ENCODE measurements around the gene TSHZ1.

The TSHZ1 gene

GRCh38 chr18:75201282-75202270, 9.0 kb upstream of the TSHZ1 start:
- no peak overlapping the region for H3K27ac ChIP-seq (ENCODE audit: low read length)
- H3K27me3 ChIP-seq (ENCODE audit: control insufficient read depth, insufficient read depth, low read length), result peaks cover 31% of the 10 kb centered on the region
- H3K4me3 ChIP-seq (ENCODE audit: low read length), result no peak overlapping the region
- WGBS (ENCODE audit: insufficient coverage, insufficient read length), result no CpG with 5 or more reads among the region's 18 CpGs
- H3K9me3 ChIP-seq (ENCODE audit: control insufficient read depth, insufficient read depth, low read length), result no peaks in the 10 kb centered on the region
- H3K36me3 ChIP-seq (ENCODE audit: control insufficient read depth, insufficient read depth, low read length), result no peaks in the 10 kb centered on the region
- H3K4me1 ChIP-seq (ENCODE audit: control insufficient read depth, insufficient read depth, low read length), result peaks cover 2% of the 10 kb centered on the region; the same call in 1 of the 2 replicates
- DNase-seq (ENCODE audit: low read depth, low spot score), result no peak

DNA sequence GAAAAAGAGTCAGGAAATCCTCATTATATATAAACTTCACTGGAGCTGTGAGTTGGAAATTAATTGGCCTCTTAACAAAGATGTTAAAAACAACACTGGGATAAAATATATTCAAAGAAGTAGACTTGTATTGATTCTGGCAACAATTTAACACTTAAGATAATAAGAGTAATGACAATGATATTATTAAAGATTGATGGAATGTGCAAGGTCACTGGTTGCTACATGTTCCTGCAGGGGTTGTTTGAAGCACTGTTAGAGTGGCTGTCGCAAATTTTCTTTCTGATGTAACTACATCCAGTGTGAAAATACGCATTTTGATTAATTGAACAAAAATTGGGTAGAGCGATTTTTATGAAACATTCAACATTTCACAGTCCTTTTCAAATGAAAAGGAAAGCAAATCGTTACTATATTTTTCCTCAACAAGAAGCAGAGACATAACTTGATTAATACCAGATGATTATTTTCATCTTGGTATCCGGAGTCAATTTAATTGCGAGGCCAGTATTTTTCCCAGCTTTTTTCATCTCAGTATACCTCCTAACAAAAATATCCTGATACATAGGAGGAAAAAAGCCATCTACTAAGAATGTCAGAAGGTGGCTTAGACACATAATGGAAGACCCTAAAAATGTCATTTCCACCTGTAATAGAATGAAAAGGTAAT, 7.8 kb upstream of the TSHZ1 start:
- no peak overlapping the region for H3K27ac ChIP-seq (ENCODE audit: low read length)
- whole genome bisulfite sequencing (ENCODE audit: insufficient coverage, insufficient read length), result no CpG with 5 or more reads among the region's 6 CpGs
- H3K4me3 ChIP-seq (ENCODE audit: low read length), result no peak overlapping the region
- no peaks in the 10 kb centered on the region for H3K36me3 ChIP-seq (ENCODE audit: control insufficient read depth, insufficient read depth, low read length)
- H3K4me1 ChIP-seq (ENCODE audit: control insufficient read depth, insufficient read depth, low read length), result peaks cover 8% of the 10 kb centered on the region
- H3K9me3 ChIP-seq (ENCODE audit: control insufficient read depth, insufficient read depth, low read length), result no peaks in the 10 kb centered on the region
- peaks cover 44% of the 10 kb centered on the region for H3K27me3 ChIP-seq (ENCODE audit: control insufficient read depth, insufficient read depth, low read length)
- no peak for DNase-seq (ENCODE audit: low read depth, low spot score)

DNA sequence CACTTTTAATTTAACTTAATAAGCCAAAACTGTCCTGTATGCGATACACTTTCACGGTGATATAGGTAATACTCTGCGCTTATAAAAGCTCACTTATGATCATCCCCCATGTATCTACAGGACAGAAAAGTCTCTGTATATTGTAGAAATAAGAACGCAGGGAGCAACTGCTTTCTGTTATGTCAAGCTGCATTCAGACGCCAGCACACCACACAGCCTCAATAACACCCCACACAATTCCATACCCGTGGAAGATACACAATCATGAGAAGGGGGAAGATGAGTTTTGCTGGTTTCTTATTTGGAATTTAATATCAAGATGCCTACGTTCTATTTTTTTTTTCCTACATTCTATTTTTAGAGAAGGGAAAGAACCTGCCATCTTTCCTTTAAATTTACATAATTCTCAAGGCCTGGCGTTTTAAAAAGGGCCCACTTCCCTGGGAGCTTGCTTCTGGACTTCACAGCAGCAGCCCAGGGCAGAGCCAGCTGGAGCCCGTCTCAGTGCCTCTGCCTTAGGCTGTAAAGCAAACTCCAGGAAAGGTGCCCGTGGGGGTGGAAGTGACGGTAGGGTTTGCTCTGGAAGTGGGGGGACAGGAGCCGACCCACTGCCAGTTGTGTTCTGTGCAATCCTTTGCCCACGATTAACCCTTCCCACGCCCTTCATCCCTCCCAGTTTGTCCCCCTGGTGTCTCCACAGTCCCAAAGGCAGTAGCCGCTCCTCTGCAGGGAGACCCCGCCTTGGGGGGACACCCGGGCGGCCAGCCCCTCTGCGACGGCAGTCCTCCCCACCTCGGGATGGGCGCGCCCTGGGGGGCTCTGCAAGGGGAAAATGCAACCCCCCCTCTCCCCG, 7.0 kb upstream of the TSHZ1 start:
- peak overlapping the region; percentile 31; the same call in 1 of the 2 replicates for H3K4me3 ChIP-seq (ENCODE audit: low read length)
- H3K4me1 ChIP-seq (ENCODE audit: control insufficient read depth, insufficient read depth, low read length), result peaks cover 11% of the 10 kb centered on the region
- H3K36me3 ChIP-seq (ENCODE audit: control insufficient read depth, insufficient read depth, low read length), result no peaks in the 10 kb centered on the region
- no peak for DNase-seq (ENCODE audit: low read depth, low spot score)
- WGBS (ENCODE audit: insufficient coverage, insufficient read length), result no CpG with 5 or more reads among the region's 24 CpGs
- H3K27me3 ChIP-seq (ENCODE audit: control insufficient read depth, insufficient read depth, low read length), result peaks cover 47% of the 10 kb centered on the region
- no peaks in the 10 kb centered on the region for H3K9me3 ChIP-seq (ENCODE audit: control insufficient read depth, insufficient read depth, low read length)
- H3K27ac ChIP-seq (ENCODE audit: low read length), result no peak overlapping the region

GRCh38 chr18:75204269-75204731, 6.3 kb upstream of the TSHZ1 start:
- Histone ChIP-seq H3K27ac (ENCODE audit: low read length) (no peak overlapping the region), H3K9me3 (ENCODE audit: control insufficient read depth, insufficient read depth, low read length) (no peaks in the 10 kb centered on the region), H3K4me1 (ENCODE audit: control insufficient read depth, insufficient read depth, low read length) (peaks cover 11% of the 10 kb centered on the region), H3K4me3 (ENCODE audit: low read length) (peak overlapping the region; percentile 31; the same call in 1 of the 2 replicates), H3K36me3 (ENCODE audit: control insufficient read depth, insufficient read depth, low read length) (no peaks in the 10 kb centered on the region), H3K27me3 (ENCODE audit: control insufficient read depth, insufficient read depth, low read length) (peaks cover 47% of the 10 kb centered on the region)
- WGBS (ENCODE audit: insufficient coverage, insufficient read length), result no CpG with 5 or more reads among the region's 35 CpGs
- no peak for DNase-seq (ENCODE audit: low read depth, low spot score)

DNA sequence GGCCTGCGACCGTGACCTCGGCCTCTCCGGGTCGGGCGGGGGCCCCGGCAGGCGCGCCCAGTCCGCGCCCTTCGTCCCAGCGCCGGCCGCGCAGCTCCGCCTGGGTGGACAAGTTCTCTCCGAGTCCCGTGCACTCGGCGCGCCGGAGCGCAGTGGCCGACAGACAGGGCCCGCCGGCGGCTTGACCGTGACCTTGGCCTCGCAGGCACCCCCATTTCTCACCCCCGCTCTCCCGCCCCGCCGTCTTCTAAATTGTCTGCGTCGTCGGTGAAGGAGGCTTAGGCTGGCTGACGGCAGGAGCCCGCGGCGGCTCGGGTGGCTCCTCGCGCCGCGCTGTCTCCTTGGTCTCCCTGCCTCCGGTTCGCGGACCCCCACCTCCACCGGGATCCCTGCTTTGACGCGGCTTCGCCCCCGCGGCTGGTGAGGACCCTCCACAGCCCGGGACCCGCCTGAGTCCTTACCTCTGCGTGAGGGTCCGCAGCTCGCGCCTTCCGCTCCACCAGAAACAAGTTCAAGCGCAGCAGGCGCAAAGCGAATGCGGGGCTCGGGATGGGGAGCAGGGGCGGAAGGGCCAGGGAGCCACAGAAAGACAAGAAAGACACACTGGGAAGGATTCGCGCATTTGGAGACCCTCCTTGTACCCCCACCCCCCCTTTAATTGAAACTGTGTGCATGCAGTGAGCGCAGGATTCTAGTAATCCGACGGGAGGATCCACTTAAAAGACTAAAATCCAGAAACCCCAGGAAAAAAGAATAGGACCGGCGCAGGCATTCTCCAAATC, 5.7 kb upstream of the TSHZ1 start:
- Histone ChIP-seq H3K4me3 (ENCODE audit: low read length) (peak overlapping the region; percentile 31; the same call in 1 of the 2 replicates), H3K27me3 (ENCODE audit: control insufficient read depth, insufficient read depth, low read length) (peaks cover 49% of the 10 kb centered on the region), H3K27ac (ENCODE audit: low read length) (no peak overlapping the region), H3K9me3 (ENCODE audit: control insufficient read depth, insufficient read depth, low read length) (no peaks in the 10 kb centered on the region), H3K4me1 (ENCODE audit: control insufficient read depth, insufficient read depth, low read length) (peaks cover 11% of the 10 kb centered on the region), H3K36me3 (ENCODE audit: control insufficient read depth, insufficient read depth, low read length) (no peaks in the 10 kb centered on the region)
- no peak for DNase-seq (ENCODE audit: low read depth, low spot score)
- WGBS (ENCODE audit: insufficient coverage, insufficient read length), result no CpG with 5 or more reads among the region's 75 CpGs

DNA sequence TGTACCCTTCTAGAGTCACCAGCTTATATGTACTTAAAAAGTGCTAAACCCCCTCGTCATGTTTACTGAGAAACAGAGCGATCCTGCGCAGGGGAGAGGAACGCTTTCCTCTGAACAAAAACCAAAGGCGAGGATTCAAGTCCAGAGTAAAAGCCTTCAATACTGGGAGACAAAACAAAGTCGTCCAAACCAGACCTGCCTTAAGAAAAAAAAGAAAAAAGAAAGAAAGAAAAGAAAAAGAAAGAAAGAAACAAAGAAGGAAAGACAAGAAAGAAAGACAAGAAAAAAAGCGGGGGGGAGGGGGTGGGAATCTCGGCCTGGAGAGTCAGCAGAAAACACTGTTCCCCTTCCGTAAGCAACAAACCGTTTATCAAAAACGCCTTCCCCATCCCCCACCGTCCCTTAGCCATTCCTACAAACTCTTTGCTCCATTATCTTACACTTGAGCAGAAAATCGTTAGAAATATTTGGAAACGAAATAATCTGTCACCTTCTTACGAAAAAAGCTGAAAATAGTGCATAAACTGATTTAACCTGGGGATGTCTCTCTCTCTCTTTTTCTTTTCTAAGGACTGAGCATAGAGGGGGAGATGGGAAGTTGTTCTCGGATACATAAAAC, 5.0 kb upstream of the TSHZ1 start:
- peaks cover 52% of the 10 kb centered on the region for H3K27me3 ChIP-seq (ENCODE audit: control insufficient read depth, insufficient read depth, low read length)
- no CpG with 5 or more reads among the region's 16 CpGs for WGBS (ENCODE audit: insufficient coverage, insufficient read length)

GRCh38 chr18:75206452-75207309, 3.9 kb upstream of the TSHZ1 start:
- H3K9me3 ChIP-seq (ENCODE audit: control insufficient read depth, insufficient read depth, low read length), result no peaks in the 10 kb centered on the region
- WGBS (ENCODE audit: insufficient coverage, insufficient read length), result no CpG with 5 or more reads among the region's 14 CpGs
- DNase-seq (ENCODE audit: low read depth, low spot score), result no peak
- no peak overlapping the region for H3K4me3 ChIP-seq (ENCODE audit: low read length)
- peaks cover 11% of the 10 kb centered on the region for H3K4me1 ChIP-seq (ENCODE audit: control insufficient read depth, insufficient read depth, low read length)
- no peaks in the 10 kb centered on the region; the same call in 1 of the 2 replicates for H3K36me3 ChIP-seq (ENCODE audit: control insufficient read depth, insufficient read depth, low read length)
- H3K27ac ChIP-seq (ENCODE audit: low read length), result no peak overlapping the region
- peaks cover 57% of the 10 kb centered on the region for H3K27me3 ChIP-seq (ENCODE audit: control insufficient read depth, insufficient read depth, low read length)

More for the DNA sequence above, 5.0 kb upstream of the TSHZ1 start:
- no peaks in the 10 kb centered on the region for H3K9me3 ChIP-seq (ENCODE audit: control insufficient read depth, insufficient read depth, low read length)
- H3K27ac ChIP-seq (ENCODE audit: low read length), result no peak overlapping the region
- no peaks in the 10 kb centered on the region for H3K36me3 ChIP-seq (ENCODE audit: control insufficient read depth, insufficient read depth, low read length)
- no peak for DNase-seq (ENCODE audit: low read depth, low spot score)
- peaks cover 11% of the 10 kb centered on the region for H3K4me1 ChIP-seq (ENCODE audit: control insufficient read depth, insufficient read depth, low read length)
- peak overlapping the region; percentile 31; the same call in 1 of the 2 replicates for H3K4me3 ChIP-seq (ENCODE audit: low read length)

GRCh38 chr18:75207310-75208154, 3.1 kb upstream of the TSHZ1 start:
- H3K27me3 ChIP-seq (ENCODE audit: control insufficient read depth, insufficient read depth, low read length), result peaks cover 60% of the 10 kb centered on the region
- H3K9me3 ChIP-seq (ENCODE audit: control insufficient read depth, insufficient read depth, low read length), result no peaks in the 10 kb centered on the region
- no peak for DNase-seq (ENCODE audit: low read depth, low spot score)
- peaks cover 11% of the 10 kb centered on the region for H3K4me1 ChIP-seq (ENCODE audit: control insufficient read depth, insufficient read depth, low read length)
- H3K27ac ChIP-seq (ENCODE audit: low read length), result no peak overlapping the region
- no peaks in the 10 kb centered on the region; the same call in 1 of the 2 replicates for H3K36me3 ChIP-seq (ENCODE audit: control insufficient read depth, insufficient read depth, low read length)
- peak overlapping the region; percentile 83; the same call in 1 of the 2 replicates for H3K4me3 ChIP-seq (ENCODE audit: low read length)
- WGBS (ENCODE audit: insufficient coverage, insufficient read length), result no CpG with 5 or more reads among the region's 26 CpGs
